Natural killer cell (primary cell): ENCODE results near the gene MARK3. TPM values are rescaled to one million over a fixed set of nuclear protein-coding genes. Genes with fewer than 3 reads are reported as not detected.

Source experiments
- ATAC-seq, 3 donors: fragments of 150-1000 bp in 2 of 3; fragments of 200-7000 bp in 1 of 3; cut with Tn5 transposase; 1 replicate in 1 of 3; 2 replicates in 2 of 3; pipeline ENCODE4 v1.10.0; 2021; ENCODE audit warnings: mild to moderate bottlenecking in 2 of 3, moderate library complexity in 2 of 3
- DNase-seq, 2 donors: peaks; one replicate each; pipeline versions ENCODE4 v3.0.0 to v3.0.0-alpha.2; 2013 to 2021; ENCODE audit warnings: mixed read lengths in 1 of 2
- H3K27ac ChIP-seq: one replicate; pipeline ENCODE4 v1.5.1; 2013; ENCODE audit warnings: mild to moderate bottlenecking, low read length
- H3K27me3 ChIP-seq: one replicate; pipeline ENCODE4 v1.6.1; 2013; ENCODE audit warnings: low read length; ENCODE audit not compliant: control insufficient read depth, insufficient read depth
- H3K36me3 ChIP-seq: one replicate; pipeline ENCODE4 v1.6.1; 2013; ENCODE audit warnings: low read length; ENCODE audit not compliant: control insufficient read depth, insufficient read depth
- H3K4me1 ChIP-seq: one replicate; pipeline ENCODE4 v1.6.1; 2013; ENCODE audit warnings: low read length; ENCODE audit not compliant: control insufficient read depth, insufficient read depth
- H3K4me3 ChIP-seq: one replicate; pipeline ENCODE4 v1.5.1; 2013; ENCODE audit warnings: low read length
- H3K9me3 ChIP-seq: one replicate; pipeline ENCODE4 v1.6.1; 2013; ENCODE audit warnings: low read length; ENCODE audit not compliant: control insufficient read depth, insufficient read depth
- H3K27ac Mint-ChIP-seq, 2 donors: one replicate each; pipeline ENCODE4 v1.8.0; 2022; ENCODE audit warnings: mild to moderate bottlenecking in 2 of 2, mixed read lengths in 2 of 2, moderate library complexity in 1 of 2
- H3K27me3 Mint-ChIP-seq, 2 donors: one replicate each; pipeline ENCODE4 v1.8.0; 2022; ENCODE audit warnings: low read depth in 2 of 2, mixed read lengths in 2 of 2
- H3K36me3 Mint-ChIP-seq: one replicate; pipeline ENCODE4 v1.8.0; 2022; ENCODE audit warnings: mixed read lengths
- H3K4me1 Mint-ChIP-seq, 2 donors: one replicate each; pipeline ENCODE4 v1.8.0; 2022; ENCODE audit warnings: mixed read lengths in 2 of 2
- H3K4me3 Mint-ChIP-seq: one replicate; pipeline ENCODE4 v1.8.0; 2022; ENCODE audit warnings: mild to moderate bottlenecking, moderate library complexity, mixed read lengths
- H3K9me3 Mint-ChIP-seq, 2 donors: one replicate each; pipeline ENCODE4 v1.8.0; 2022; ENCODE audit warnings: mixed read lengths in 2 of 2
- WGBS: methylation state at CpG from one replicate; pipeline ENCODE4 v1.1.7; 2013; ENCODE audit warnings: missing lambda C conversion rate; ENCODE audit not compliant: insufficient coverage; 5-methylcytosine and 5-hydroxymethylcytosine counted together
- intact Hi-C: fragments of 100-400 bp; cut with micrococcal nuclease; formaldehyde crosslinking; loops from one replicate; pipeline ENCODE4 v1.14.2; 2022
- total RNA-seq, 4 donors: library from RNA; stranded (reverse); fragments of 120-200 nt in 1 of 4; gene quantifications; one replicate each; pipeline versions ENCODE4 v1.2.3 to v1.2.4, GENCODE V29; 2013 to 2022
- TF ChIP-seq, protein P1 (sequence below): fragments of 200-600 bp; IDR thresholded peaks from one replicate; pipeline ENCODE4 v1.8.0; 2022; ENCODE audit warnings: antibody characterized with exemption

The MARK3 gene
- total RNA-seq, 3 donors from 2014 or later (not counting 1 experiment from before 2014, with no cell fraction given): 138 to 167 (median 152) TPM

DNA sequence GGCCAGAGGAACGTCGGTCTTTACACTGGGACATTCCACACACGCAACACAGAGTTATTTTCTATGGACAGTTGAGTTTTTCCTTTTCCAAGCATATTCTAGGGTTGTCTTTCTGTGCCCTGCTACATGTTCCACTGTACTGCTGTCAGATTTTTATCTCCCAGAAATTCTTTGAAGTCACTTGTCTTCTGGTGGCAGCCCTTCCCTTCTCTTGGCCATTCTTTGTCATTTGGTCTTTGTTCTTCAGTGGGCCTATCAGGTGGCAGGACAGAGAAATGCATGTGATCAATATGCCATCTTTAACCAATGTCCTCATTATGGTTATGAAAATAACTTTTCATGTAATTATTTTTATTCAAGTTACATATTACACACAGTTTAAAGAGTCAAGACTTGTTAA is 36.3 kb downstream of the MARK3 start:
- H3K4me1 Mint-ChIP-seq: peaks cover 43 to 52% of the 10 kb centered on the region in 2 donors

DNA sequence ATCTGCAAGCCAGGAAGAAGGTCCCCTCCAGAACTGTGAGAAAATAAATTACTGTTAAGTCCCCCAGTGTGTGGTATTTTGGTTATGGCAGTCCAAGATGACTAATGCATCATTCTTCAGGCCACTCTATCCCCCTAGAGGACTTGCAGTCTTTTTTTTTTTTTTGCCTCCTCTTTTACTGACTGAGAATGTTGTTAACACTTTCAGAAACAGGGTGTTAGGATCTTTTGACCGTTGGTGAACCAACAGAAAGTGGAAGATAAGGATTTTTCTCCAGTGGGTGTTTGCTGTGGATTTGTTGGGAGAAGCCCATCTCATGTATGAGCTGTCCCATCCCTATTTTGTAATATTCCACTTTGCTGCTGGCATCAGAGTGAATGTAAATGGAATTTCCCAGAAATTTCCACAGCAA is 37.8 kb downstream of the MARK3 start:
- Histone ChIP-seq H3K27ac (no peak overlapping the region), H3K9me3 (no peaks in the 10 kb centered on the region), H3K27me3 (no peaks in the 10 kb centered on the region), H3K4me1 (peaks cover 5% of the 10 kb centered on the region), H3K36me3 (no peaks in the 10 kb centered on the region), H3K4me3 (no peak overlapping the region)
- Mint-ChIP-seq H3K27ac (peak overlapping the region; percentile 27 to 44), H3K36me3 (no peaks in the 10 kb centered on the region), H3K27me3 (no peaks in the 10 kb centered on the region), H3K4me3 (no peak overlapping the region), H3K9me3 (no peaks in the 10 kb centered on the region), H3K4me1 (peaks cover 39 to 47% of the 10 kb centered on the region in 2 donors)
- TF ChIP-seq, protein P1, sequence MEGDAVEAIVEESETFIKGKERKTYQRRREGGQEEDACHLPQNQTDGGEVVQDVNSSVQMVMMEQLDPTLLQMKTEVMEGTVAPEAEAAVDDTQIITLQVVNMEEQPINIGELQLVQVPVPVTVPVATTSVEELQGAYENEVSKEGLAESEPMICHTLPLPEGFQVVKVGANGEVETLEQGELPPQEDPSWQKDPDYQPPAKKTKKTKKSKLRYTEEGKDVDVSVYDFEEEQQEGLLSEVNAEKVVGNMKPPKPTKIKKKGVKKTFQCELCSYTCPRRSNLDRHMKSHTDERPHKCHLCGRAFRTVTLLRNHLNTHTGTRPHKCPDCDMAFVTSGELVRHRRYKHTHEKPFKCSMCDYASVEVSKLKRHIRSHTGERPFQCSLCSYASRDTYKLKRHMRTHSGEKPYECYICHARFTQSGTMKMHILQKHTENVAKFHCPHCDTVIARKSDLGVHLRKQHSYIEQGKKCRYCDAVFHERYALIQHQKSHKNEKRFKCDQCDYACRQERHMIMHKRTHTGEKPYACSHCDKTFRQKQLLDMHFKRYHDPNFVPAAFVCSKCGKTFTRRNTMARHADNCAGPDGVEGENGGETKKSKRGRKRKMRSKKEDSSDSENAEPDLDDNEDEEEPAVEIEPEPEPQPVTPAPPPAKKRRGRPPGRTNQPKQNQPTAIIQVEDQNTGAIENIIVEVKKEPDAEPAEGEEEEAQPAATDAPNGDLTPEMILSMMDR: no peak
- intact Hi-C loops: no loop called here
- 67% methylated on average over 1 of the region's 1 CpG for WGBS
- DNase-seq: no peak
- no peak for ATAC-seq

More for the DNA sequence above, 36.3 kb downstream of the MARK3 start:
- intact Hi-C loops: no loop called here
- no peaks in the 10 kb centered on the region for H3K9me3 ChIP-seq
- DNase-seq (no peak), ATAC-seq (no peak)
- Mint-ChIP-seq H3K36me3 (no peaks in the 10 kb centered on the region), H3K27me3 (no peaks in the 10 kb centered on the region), H3K27ac (peak overlapping the region in 1 of 2 donors; percentile 10), H3K4me3 (no peak overlapping the region), H3K9me3 (no peaks in the 10 kb centered on the region)
- no peaks in the 10 kb centered on the region for H3K36me3 ChIP-seq
- H3K27me3 ChIP-seq: no peaks in the 10 kb centered on the region
- no peak overlapping the region for H3K27ac ChIP-seq
- 98% methylated on average over 3 of the region's 3 CpGs for WGBS
- TF ChIP-seq, protein P1: no peak
- H3K4me1 ChIP-seq: peaks cover 5% of the 10 kb centered on the region
- H3K4me3 ChIP-seq: no peak overlapping the region

DNA sequence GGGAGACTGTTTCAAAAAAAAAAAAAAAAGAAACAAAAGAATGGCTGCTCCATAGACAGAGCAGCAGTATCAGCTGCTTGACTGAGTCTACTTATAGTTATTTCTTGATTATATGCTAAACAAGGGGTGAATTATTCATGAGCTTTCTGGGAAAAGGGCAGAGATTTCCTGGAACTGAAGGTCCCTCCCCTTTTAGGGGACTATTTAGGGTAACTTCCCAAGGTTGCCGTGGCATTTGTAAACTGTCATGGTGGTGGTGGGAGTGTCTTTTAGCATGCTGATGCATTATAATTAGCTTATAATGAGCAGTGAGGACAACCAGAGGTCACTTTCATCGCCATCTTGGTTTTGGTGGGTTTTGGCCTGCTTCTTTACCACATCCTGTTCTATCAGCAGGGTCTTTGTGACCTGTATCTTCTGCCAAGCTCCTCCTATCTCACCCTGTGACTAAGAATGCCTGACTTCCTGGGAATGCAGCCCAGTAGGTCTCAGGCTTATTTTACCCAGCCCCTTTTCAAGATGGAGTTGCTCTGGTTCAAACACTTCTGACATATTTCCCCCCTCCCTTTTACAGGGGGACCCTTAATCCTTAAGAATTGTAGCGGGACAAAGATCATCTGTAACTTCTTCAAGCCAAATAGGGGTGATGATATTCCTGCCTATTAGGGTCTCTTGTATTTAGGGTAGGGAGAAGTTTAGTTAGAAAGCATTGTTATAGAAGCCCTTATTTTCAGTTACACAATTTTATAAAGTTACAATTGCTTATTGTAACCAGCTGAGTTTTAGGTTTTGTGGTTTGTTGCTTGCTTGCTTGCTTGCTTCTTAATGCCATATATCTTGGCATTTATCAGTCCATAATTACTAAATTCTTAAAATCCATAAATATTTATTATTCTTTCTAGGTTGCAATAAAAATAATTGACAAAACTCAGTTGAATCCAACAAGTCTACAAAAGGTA is 42.5 kb downstream of the MARK3 start:
- no peaks in the 10 kb centered on the region for H3K27me3 Mint-ChIP-seq
- intact Hi-C loops: loop anchor here (5.0 kb wide), 1 partner anchor 40 kb away; the partner anchor contains the start of gene MARK3
- peaks cover 55 to 56% of the 10 kb centered on the region in 2 donors for H3K4me1 Mint-ChIP-seq

More for the DNA sequence above, 42.5 kb downstream of the MARK3 start:
- H3K9me3 ChIP-seq: no peaks in the 10 kb centered on the region
- no peak overlapping the region for H3K4me3 ChIP-seq
- Mint-ChIP-seq H3K9me3 (no peaks in the 10 kb centered on the region), H3K27ac (peak overlapping the region; percentile 76 to 87), H3K36me3 (no peaks in the 10 kb centered on the region), H3K4me3 (no peak overlapping the region)
- no peaks in the 10 kb centered on the region for H3K27me3 ChIP-seq
- H3K36me3 ChIP-seq: peaks cover 2% of the 10 kb centered on the region
- 36% methylated on average over 2 of the region's 3 CpGs for WGBS
- peak overlapping the region; percentile 41 for H3K27ac ChIP-seq
- ATAC-seq: peak; percentile 45 to 73 (median 66)
- peaks cover 5% of the 10 kb centered on the region for H3K4me1 ChIP-seq
- TF ChIP-seq, protein P1: no peak
- DNase-seq: peak in 1 of 2 donors; percentile 44
